ENCODE results near the gene TNNT2.

Gene TNNT2

DNA sequence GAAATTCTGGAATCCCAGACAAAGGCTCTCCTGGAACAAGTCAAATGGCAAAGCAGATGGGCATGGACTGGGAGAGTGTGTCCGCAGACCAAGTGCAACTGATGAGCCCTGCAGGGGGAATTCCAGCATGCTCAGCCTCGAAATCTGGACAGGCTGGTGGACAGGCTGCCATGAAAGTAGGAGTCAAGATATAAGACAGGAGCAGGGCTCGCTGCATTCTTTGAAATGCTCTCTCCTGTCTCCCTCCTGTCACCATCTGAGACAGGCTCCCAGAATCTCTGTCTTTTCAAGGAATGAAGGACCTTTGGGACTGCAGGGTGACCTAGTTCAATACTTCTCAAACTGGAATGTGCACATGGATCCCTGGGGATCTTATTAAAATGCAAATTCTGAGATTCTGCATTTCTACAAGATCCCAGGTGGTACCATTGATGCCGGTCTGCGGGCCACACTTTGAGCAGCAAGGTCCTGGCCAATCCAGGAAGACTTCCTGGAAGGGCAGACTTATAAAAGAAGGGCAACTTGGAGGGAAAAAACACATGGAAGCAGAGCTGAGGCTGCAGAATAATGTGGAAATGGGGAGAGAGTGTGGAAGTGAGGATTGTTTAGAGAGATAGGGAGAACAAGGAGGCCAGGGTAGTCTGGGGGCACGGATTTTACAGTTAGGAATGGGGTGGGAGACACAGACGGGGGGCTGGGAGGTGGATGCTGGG is 29.8 kb downstream of the TNNT2 start:
- H3K4me3 ChIP-seq (ENCODE audit: low read depth, low read length), result no peak overlapping the region
- no peak for DNase-seq (ENCODE audit: low read depth, low spot score)
- TF ChIP-seq, protein P1, sequence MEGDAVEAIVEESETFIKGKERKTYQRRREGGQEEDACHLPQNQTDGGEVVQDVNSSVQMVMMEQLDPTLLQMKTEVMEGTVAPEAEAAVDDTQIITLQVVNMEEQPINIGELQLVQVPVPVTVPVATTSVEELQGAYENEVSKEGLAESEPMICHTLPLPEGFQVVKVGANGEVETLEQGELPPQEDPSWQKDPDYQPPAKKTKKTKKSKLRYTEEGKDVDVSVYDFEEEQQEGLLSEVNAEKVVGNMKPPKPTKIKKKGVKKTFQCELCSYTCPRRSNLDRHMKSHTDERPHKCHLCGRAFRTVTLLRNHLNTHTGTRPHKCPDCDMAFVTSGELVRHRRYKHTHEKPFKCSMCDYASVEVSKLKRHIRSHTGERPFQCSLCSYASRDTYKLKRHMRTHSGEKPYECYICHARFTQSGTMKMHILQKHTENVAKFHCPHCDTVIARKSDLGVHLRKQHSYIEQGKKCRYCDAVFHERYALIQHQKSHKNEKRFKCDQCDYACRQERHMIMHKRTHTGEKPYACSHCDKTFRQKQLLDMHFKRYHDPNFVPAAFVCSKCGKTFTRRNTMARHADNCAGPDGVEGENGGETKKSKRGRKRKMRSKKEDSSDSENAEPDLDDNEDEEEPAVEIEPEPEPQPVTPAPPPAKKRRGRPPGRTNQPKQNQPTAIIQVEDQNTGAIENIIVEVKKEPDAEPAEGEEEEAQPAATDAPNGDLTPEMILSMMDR (IDR thresholded peaks at IDR 0.05; ENCODE audit: low read depth, low read length), result no peak
- in situ Hi-C loops (cut with HindIII; ENCODE audit: low sequenced_read_pairs), result no loop called here

DNA sequence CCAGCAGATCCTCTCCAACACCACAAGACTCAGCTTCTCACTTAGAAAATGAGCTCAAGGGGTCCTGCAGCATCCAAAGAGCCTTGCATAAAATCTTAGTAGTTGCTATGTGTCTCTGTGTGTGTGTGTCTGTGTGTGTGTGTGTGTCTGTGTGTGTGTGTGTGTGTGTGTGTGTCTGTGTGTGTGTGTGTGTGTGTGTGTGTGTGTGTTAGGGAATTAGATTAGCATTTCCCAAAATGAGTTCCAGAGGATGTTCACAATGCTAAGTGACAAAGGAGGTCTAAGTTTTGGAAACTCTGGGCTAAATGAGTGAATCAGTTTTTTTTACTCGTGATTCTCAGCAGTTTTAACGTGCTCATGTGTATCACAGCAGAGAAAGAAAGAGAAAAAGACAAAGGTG is 30.5 kb downstream of the TNNT2 start:
- no peak overlapping the region for H3K4me3 ChIP-seq (ENCODE audit: low read depth, low read length)
- in situ Hi-C loops (cut with HindIII; ENCODE audit: low sequenced_read_pairs), result no loop called here
- no peak for DNase-seq (ENCODE audit: low read depth, low spot score)
- TF ChIP-seq, protein P1 (IDR thresholded peaks at IDR 0.05; ENCODE audit: low read depth, low read length), result no peak

DNA sequence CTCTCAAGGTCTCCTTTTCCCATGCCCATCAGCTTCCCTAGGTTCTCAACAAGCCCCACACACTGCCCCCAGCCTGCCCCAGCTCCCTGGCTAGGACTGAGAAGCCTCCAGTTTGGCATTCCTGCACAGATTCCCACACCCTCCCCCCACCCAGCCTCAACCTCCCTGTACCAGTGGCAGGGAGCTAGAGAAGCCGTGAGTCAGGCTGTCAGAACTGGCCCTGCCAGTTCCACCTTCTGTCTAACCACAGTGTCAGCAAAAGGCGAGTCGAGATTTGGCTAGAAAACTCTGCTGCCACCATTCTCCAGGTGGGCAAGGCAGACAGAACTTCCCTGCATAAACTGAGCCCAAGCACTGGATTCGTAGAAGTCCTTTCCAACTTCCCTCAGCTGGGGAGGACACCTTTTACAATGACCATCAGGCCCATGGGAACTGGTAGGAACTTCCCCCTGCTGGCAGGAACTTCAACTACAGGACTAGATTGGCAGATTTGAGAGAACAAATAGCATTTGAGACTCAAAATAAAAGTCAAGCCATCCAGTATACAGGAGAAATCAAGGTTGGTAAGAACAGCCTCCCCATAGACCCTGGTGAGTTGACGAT is 31.0 kb downstream of the TNNT2 start:
- TF ChIP-seq, protein P1 (IDR thresholded peaks at IDR 0.05; ENCODE audit: low read depth, low read length), result peak; percentile 78
- peak; percentile 57 for DNase-seq (ENCODE audit: low read depth, low spot score)
- in situ Hi-C loops (cut with HindIII; ENCODE audit: low sequenced_read_pairs), result no loop called here
- no peak overlapping the region for H3K4me3 ChIP-seq (ENCODE audit: low read depth, low read length)

DNA sequence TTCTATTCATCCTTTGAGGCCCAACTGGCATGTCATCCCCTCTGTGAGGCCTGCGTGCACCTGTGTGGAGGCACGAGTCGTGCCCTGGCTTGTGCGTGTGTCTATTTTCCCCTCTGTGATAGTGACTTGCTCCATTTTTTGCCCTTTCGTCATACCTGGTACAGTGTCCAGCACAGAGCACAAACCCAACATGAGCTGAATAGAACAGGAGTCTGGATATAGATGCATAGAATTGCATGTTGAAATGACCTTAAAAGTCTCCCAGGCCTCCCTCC is 32.5 kb downstream of the TNNT2 start:
- TF ChIP-seq, protein P1 (IDR thresholded peaks at IDR 0.05; ENCODE audit: low read depth, low read length), result no peak
- no peak overlapping the region for H3K4me3 ChIP-seq (ENCODE audit: low read depth, low read length)
- in situ Hi-C loops (cut with HindIII; ENCODE audit: low sequenced_read_pairs), result no loop called here
- DNase-seq (ENCODE audit: low read depth, low spot score), result no peak

DNA sequence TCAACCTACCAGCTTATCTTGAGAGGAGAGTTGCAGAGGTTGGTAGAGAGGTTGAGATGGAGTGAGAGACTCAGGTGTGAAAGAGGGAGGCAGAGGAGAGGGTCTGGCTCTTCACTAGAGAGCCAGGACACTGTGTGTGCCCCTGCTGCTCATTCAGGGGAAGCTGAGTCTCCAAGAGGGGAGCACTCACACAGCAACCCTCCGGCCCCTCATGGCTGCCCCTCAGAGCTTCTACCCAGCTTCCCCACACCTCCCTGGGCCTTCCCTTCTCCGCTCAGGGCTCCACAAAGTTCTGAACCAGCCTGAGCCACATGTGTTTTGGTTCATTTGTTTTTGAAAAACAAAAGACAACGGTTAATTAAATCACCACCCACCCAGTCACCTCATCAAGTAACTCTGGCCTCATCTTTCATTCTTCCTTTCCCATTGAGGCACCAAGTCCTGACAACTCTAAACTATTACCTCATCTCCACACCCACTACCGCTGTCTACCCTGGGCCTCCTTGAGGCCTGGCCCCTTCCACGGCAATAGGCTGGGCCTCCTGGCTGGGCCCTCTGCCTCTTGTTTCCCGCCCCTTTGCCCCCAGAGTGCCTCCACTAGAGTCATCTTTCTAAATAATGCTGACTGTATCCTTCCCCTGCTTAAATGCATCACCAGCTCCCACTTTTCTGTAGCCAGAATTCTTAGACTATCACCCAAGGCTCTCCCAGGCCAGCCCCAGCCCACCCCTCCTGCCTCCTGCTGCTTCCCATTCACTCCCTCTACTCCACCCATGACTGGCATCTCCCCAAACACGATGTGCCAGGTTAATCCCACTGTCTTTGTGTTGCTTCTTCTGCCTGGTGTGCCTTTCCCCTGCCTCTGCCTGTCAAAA is 33.0 kb downstream of the TNNT2 start:
- in situ Hi-C loops (cut with HindIII; ENCODE audit: low sequenced_read_pairs), result no loop called here
- no peak for DNase-seq (ENCODE audit: low read depth, low spot score)
- TF ChIP-seq, protein P1 (IDR thresholded peaks at IDR 0.05; ENCODE audit: low read depth, low read length), result no peak
- H3K4me3 ChIP-seq (ENCODE audit: low read depth, low read length), result no peak overlapping the region

DNA sequence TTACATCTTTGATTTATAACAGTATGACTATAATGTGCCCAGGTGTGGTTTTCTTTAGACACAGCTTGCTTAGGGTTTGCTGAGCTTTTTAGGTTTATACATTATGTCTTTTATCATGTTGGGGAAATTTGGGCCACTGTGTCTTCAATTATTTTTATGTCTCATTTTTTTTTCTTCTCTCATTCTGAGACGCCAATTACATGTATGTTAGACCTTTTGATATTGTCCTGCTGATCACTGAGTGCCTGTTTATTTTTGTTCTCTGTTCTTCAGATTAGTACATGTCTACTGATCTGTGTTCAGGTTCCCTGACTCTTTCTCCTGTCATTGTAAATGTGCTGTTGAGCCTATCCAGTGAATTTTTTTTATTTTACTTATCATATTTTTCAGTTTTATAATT is 36.1 kb downstream of the TNNT2 start:
- in situ Hi-C loops (cut with HindIII; ENCODE audit: low sequenced_read_pairs), result no loop called here
- TF ChIP-seq, protein P1 (IDR thresholded peaks at IDR 0.05; ENCODE audit: low read depth, low read length), result no peak
- DNase-seq (ENCODE audit: low read depth, low spot score), result no peak
- no peak overlapping the region for H3K4me3 ChIP-seq (ENCODE audit: low read depth, low read length)

All from astrocyte of the spinal cord (primary cell).